NCI-H128 (cell line): ENCODE measurements around the gene TBX20.
"Not testable (repeated sequence)": the region's sequence is repeated elsewhere in the genome, so short reads cannot be mapped to it uniquely, and the experiment has no call there.

Source experiments
- DNase-seq: peaks from one replicate; lab custom pipeline; 2025; ENCODE audit not compliant: unreplicated experiment; lab: John Stamatoyannopoulos, UW

TBX20 gene

GRCh38 chr7:35222445-35222844, 31.5 kb downstream of the TBX20 start:
- DNase-seq: not testable (repeated sequence)

- not testable (repeated sequence) for DNase-seq
Measured at GRCh38 chr7:35220176-35220575, 33.7 kb downstream of the TBX20 start.

DNA sequence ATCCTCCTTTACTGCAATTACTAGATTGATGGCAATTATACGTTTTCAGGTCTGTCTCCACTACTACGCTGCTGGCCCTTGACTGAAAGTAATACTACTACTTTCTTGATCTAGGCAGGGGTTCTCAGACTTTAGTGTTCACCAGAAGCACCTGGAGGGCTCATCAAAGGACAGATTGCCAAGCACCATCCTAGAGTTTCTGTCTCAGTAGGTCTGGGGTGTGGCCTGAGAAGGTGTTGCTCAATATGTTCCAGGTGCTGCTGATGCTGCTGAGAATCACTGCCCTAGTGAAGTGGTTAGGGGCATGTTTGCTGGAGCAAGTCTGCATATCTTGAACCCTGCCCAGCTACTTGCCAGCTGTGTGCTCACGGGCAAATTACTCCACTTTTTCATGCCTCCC, 37.9 kb downstream of the TBX20 start:
- DNase-seq: not testable (repeated sequence)

GRCh38 chr7:35215063-35215462, 38.8 kb downstream of the TBX20 start:
- DNase-seq: not testable (repeated sequence)

DNA sequence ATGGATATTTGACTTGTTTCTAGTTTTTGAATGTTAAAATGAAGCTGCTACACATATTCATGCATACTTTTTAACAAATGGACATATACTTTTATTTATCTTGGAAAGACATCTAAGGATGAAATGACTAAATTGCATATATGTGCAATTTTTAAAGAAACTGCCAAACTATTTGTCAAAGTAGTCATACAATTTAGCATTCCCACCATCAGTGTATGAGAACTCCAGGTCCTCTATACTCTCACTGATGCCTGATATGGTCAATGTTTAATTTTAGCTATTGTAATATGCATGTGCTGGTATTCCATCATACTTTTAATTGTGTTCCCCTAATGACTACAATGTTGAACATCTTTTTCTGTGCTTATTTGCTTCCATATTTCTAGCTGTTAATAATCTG, 47.0 kb downstream of the TBX20 start:
- DNase-seq: not testable (repeated sequence)

GRCh38 chr7:35204850-35205249, 49.0 kb downstream of the TBX20 start:
- DNase-seq: not testable (repeated sequence)

- not testable (repeated sequence) for DNase-seq
Measured at GRCh38 chr7:35204031-35204430, 49.9 kb downstream of the TBX20 start.

DNA sequence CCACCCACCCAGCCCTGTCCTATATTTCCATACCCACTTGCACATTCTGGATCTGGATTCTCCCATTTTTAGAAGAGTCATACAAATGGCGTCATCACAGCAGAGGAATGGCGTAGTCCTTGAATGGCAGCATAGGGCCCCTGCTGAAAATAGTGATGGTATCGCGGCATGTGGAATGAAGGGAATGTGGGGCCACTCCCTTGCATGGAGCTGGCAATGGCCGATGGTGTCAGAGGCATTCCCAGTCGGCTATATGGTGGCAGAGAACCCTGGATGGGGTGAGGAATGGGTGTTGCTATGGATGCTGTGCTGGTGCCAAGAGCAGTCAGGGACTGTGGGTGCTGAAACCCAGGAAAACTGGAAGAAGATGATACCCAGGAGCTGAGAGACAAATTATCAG, 51.5 kb downstream of the TBX20 start:
- not testable (repeated sequence) for DNase-seq

DNA sequence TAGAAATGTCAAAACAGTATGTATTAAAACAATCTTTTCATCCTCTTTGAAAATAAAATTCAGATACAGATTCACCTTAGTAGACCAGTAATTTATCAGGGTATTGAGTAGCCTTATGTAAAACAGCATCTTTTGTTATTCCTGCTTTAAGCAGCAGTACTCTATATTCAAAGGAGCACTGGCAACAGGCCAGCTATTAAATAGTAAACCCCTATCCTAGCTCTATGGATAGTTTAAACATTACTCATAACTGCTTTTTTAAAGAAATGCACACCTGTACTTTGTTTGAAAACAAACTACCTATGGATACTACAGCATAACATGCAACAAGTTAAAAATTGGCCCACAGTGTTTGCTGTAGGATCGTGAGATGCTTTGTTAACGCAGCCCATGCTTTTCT, 53.7 kb downstream of the TBX20 start:
- DNase-seq: not testable (repeated sequence)

DNA sequence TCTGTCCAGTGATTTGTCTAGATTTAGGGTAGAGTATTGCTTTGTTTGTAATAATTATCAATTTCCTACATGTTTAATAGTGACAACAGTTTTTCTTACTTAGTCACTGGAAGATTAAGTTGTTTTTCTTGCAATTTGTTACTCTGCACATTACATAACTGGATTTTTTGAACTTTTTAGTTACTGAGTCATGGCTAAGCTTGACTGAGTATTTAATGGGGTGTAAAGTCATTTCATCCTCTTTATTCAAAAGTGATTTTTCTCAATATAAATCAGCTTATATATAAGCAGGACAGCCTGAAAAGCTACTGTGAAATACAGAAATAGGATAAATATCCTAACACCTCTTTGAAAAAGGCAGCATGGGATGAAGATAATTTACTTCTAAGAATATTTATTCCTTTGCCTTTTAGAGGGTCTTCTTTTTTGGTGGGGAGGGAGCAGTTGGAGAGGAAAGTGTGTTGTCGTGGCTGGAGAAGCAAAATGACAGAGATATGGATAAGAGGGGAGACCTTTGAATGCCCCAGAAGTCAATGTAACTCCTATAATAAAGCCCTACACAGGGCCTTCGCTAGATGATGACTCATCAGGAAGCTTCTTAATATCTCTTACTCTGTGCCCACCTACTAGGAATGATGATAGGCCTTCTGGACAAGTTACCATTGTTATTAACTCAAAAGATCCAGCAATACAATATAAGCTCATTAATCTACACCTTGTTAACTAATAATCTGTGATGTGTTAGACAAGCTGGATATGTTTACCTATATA, 55.3 kb downstream of the TBX20 start:
- not testable (repeated sequence) for DNase-seq

DNA sequence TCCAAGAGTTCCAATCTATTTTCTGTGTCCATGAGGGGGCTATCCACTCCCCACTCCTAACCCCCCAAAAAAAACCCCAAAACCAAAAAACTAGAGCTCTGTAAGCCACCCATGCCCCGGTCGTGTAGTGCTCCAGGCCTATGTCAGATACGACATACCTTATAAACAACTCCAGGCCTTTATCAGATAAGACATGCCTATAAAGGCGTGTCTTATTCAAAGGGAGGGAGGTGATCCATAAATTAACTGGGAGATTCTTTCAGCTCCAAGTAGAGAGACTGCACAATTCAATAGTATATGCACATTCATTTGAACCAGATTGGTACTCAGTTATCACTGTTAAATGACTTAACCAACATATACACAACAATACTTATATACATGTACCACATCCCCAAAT, 62.3 kb downstream of the TBX20 start:
- not testable (repeated sequence) for DNase-seq

DNA sequence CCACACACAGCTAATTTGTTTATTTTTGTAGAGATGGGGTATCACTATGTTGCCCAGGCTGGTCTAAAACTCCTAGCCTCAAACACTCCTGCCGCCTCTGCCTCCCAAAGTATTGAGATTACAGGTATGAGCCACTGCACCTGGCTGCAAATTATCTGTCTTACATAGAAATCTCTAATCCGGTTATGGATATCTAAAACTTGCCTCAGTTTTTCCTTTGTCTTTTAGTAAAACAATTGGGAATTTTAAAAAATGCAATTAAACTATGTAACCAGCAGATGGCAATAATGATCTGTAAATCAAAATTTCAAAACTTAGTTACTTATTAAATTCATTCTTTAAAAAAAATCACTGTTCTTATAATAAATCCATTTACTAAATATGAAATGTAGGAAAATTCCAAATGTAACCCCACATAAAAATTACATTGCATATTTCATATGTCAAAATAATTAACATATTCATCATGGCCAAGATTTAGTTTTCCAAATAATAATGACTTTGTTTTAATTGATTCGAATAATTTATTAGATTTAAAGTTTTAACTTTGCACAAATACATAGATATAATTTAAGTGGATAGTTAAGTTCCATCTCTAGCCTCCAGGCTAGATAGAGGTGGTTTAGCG, 63.6 kb downstream of the TBX20 start:
- not testable (repeated sequence) for DNase-seq

DNA sequence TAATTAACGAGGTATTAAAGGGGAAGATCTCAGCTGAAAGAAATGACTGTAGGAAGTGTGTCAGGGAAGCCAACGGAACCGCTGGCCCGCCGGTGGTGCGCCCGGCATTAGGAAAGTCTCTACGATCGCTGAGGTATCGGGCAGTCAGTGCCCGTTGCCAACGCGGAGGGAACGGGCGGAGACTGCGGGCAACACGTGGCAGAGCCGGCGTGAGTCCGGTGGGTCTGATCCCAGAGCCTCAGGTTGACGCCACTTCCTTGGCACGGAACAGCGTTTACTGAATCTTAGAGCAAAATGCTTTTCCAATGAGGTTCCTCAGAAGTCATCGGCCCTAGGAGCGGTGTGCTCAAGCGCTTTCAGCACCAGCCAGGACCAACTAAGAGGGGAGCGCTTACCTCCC, 67.1 kb downstream of the TBX20 start:
- DNase-seq: not testable (repeated sequence)

GRCh38 chr7:35185908-35186731, 67.8 kb downstream of the TBX20 start:
- DNase-seq: peak; percentile 38

DNA sequence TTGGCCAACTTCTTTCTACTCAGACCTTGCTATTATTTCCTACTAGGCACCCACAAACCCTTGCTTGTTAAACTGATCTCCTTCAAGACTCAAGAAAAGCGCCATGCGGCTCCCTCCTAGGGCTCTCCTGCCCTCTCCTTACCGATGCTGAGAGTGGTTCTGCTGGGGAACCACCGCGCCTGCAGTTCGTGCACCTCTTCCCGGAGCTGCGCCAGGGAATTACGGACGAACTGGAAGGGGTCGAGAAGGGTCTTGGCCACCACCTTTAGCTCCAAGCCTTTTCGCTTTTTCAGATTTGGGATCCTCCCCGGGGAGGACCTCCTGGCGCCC, 68.4 kb downstream of the TBX20 start:
- DNase-seq: not testable (repeated sequence)

- not testable (repeated sequence) for DNase-seq
Measured at GRCh38 chr7:35184961-35185360, 68.9 kb downstream of the TBX20 start.

GRCh38 chr7:35183873-35184503, 69.9 kb downstream of the TBX20 start:
- not testable (repeated sequence) for DNase-seq

DNA sequence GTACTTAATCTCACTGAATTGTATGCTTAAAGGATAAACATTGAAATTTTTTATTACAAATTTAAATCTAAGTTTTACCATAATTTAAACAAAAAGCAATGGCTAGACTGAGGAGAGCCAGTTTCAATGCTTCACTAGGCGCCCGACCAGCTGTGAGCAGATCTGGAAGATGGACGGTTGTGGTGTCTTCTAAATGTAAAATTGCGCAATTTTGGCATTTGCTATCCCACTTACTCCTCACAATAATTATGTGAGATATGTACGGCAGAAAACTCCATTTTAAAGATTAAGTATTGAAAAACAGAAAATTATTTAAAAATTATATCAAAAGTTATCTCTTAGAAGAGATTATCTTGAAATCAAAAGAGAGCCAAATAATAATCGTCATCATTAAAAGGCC, 73.2 kb downstream of the TBX20 start:
- not testable (repeated sequence) for DNase-seq

DNA sequence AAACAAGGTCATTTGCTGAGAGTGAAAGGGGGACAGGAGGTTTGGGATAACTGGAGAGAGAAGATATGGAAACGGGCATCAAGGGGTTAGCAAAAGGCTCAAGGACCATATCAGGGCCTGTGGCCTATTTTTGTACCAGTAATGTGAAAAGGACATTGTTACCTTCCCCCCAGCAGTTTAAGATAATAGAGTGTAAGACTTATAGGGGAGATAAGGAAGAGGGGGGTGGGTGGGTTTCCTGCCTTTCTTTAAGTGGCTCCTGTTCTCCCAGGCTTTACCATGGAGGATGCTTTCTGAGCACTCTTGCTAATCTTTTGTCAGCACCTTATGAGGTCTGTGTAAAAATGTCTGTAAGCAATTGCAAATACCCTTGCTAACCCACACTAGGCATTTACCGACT, 80.7 kb downstream of the TBX20 start:
- not testable (repeated sequence) for DNase-seq

GRCh38 chr7:35172131-35172530, 81.8 kb downstream of the TBX20 start:
- DNase-seq: not testable (repeated sequence)

DNA sequence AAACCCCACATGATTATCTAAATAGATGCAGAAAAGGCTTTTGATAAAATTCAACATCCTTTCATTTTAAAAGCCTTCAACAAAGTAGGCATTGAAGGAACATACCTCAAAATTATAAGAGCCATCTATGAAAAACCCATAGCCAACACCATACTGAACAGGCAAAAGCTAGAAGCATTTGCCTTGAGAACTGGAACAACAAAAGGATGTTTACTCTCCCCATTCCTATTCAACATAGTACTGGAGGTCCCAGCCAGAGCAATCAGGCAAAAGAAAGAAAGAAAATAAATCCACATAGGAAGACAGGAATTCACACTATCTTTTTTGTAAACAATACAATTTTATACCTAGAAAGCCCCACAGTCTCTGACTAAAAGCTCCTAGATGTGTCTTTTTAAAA, 86.2 kb downstream of the TBX20 start:
- not testable (repeated sequence) for DNase-seq
